ENCODE measurements around the gene GMDS.

DNA sequence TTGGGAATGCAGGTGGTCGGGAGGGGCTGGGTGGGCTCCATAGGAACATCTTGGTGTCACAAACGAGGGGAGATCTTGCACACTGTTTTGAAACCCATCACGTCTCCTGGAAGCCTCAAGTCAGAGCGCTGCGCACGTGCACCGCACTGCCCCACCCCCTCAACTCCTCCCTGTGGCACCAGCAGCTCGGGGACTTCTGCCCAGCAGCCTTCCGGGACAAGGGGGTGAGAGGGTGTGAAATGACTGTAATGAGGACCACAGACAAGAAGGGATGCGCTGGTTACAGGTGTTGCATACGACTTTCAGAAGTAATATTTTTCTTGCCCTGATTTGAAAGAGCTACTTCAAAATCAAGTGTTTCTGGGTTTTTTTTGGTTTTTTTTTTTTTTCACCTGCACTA, 575.4 kb downstream of the GMDS start:
- TF ChIP-seq, protein P1, sequence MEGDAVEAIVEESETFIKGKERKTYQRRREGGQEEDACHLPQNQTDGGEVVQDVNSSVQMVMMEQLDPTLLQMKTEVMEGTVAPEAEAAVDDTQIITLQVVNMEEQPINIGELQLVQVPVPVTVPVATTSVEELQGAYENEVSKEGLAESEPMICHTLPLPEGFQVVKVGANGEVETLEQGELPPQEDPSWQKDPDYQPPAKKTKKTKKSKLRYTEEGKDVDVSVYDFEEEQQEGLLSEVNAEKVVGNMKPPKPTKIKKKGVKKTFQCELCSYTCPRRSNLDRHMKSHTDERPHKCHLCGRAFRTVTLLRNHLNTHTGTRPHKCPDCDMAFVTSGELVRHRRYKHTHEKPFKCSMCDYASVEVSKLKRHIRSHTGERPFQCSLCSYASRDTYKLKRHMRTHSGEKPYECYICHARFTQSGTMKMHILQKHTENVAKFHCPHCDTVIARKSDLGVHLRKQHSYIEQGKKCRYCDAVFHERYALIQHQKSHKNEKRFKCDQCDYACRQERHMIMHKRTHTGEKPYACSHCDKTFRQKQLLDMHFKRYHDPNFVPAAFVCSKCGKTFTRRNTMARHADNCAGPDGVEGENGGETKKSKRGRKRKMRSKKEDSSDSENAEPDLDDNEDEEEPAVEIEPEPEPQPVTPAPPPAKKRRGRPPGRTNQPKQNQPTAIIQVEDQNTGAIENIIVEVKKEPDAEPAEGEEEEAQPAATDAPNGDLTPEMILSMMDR (IDR thresholded peaks at IDR 0.05; ENCODE audit: low read depth, low read length), result no peak
- no peak for TF ChIP-seq EZH2phosphoT487 (IDR thresholded peaks at IDR 0.05; ENCODE audit: low read depth)

All from OCI-LY3 (cell line).